ENCODE data around the gene LPCAT1.
"Not testable (repeated sequence)": the region's sequence is repeated elsewhere in the genome, so short reads cannot be mapped to it uniquely, and the experiment has no call there.

The LPCAT1 gene

GRCh38 chr5:1460054-1460682 is 63.6 kb downstream of the LPCAT1 start:
- no peak for DNase-seq

GRCh38 chr5:1459435-1459834 is 64.3 kb downstream of the LPCAT1 start:
- DNase-seq = not testable (repeated sequence)

DNA sequence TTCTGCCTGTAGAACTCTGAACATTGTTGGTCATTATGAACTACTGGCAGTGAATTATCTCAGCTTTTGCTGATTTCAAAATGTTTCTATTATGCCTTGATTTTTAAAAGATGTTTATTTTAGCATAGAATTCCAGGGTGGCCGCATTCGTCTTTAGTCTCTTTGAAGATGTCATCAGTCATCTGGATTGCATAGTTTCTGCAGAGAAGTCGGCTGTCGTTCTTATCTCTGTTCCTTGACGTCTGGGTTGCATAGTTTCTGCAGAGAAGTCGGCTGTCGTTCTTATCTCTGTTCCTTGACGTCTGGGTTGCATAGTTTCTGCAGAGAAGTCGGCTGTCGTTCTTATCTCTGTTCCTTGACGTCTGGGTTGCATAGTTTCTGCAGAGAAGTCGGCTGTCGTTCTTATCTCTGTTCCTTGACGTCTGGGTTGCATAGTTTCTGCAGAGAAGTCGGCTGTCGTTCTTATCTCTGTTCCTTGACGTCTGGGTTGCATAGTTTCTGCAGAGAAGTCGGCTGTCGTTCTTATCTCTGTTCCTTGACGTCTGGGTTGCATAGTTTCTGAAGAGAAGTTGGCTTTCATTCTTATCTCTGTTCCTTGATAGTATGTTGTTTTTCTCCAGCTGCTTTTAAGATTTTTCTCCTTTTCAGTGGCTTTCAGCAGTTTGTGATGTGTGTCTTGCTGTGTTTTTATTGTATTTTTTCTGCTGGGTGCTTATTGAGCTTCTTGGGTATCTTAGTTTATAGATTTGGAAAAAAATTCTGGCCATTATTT is 67.5 kb downstream of the LPCAT1 start:
- not testable (repeated sequence) for DNase-seq

GRCh38 chr5:1453613-1454012 is 70.1 kb downstream of the LPCAT1 start:
- no peak for DNase-seq

DNA sequence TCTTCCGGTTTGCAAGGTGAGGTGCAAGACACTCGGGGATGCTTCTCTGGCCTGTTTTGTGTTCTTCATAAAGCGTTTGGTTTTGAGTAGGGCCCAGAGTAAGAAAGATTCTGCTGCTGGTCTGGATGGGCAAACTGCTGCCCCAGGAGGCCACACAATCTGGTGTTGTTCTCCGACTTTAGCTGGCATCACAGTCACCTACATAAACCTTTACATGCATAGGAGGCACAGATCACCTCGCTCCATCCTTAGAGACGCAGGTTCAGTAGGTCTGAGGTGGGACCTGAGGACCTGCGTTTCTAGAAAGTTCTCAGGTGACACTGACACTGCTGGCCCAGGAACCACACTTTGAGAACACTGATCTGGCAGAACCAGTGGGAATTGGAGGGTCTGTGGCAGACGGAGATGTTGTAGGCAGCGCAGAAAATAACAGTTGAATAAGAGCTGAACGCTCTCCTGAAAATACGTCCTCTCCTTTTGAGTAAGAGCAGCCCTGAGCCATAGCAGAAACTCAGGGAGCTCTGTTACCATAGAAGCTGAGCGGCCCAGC is 74.6 kb downstream of the LPCAT1 start:
- DNase-seq = no peak

GRCh38 chr5:1448511-1449011 is 75.2 kb downstream of the LPCAT1 start:
- DNase-seq = no peak

- DNase-seq = no peak
Measured at GRCh38 chr5:1447671-1448361, 75.9 kb downstream of the LPCAT1 start.

- no peak for DNase-seq
Measured at GRCh38 chr5:1446602-1447343, 77.0 kb downstream of the LPCAT1 start.

DNA sequence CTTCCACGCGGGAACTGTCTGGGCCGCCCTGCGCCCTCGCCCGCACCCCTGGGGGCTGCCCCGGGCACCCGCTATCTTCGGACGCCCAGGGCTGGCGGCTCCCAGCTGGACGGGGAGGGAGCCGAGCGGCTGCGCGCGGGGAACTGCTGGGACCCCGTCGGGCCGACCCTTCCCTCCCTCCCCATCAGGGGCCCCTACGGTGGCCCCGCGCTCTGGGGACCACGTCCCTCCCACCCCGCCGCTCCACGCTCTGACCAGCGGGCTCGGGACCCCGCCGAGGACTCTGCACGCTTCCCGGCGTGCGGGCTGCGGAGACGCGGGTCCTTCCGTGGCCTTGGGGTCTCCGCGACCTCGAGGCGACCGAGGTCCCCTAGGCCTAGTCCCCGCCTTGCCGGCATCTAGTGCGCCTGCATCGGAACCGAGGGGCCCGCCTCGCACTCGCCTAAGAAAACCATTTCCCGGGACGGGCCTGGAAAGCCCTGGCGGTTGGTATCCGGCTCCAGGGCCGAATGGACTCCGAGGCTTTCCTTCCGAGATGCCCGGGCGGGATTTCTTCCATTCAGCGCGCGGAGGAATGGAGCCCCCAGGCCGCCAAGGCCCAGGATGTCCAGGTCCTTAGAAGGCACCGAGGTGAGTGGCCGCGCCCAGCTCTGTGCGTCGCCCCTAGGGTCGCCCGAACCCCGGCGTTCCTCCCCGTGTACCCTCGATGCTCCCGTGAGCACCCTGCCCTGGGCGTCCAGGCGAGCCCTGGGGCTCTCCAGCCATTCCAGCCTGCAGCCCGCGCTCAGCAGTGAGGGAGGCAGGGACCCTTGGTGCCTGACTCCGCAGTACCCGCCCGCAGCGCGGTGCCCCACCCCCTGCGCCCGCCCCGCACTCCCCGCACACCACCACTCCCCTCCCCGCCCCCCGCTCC is 77.8 kb downstream of the LPCAT1 start:
- no peak for DNase-seq

DNA sequence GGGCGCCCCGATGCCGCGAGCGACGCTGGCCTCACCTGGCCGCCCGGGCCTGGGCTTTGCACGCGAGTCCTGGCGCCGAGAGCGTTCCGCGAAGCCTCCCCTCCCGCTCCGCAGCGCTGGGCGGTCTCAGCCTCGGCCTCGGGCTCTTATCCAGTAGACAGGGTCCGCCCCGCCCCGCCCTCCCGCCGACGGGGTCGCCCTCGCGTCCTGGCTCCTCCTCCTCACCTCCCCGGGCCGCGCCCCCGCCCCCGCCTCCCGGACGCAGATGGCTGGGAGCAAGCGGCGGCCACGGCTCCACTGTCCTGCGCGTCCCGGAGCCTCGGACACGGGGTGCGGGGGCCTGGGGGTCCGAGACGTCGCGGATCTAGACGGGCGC is 78.5 kb downstream of the LPCAT1 start, which contains the start of gene SLC6A3:
Gene SLC6A3 (minus strand): TSS at position 128 of the 376 bp plus-strand sequence. CDS start 2,243 bp downstream, outside the sequence.
- DNase-seq = peak; percentile 14

- DNase-seq = no peak
Measured at GRCh38 chr5:1444361-1445189, 79.2 kb downstream of the LPCAT1 start.

DNA sequence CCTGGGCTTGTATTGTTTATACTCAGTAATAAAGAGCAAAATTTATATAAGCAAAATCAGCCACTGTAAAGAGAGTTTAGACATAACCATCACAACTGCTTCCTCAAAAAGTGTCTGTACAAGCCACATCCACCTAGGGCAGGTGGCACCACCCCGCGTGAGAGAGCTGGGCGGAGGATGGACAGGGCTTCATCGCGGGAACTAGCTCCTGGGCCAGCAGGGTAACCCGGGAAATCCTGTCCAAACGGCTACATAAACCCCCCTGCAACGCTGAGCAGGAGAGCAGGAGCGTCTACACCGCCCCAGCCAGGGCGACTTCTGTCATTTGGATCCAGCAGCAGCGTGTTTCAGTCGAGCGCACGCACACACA is 79.8 kb downstream of the LPCAT1 start:
- no peak for DNase-seq

GRCh38 chr5:1443171-1443570 is 80.6 kb downstream of the LPCAT1 start:
- no peak for DNase-seq

DNA sequence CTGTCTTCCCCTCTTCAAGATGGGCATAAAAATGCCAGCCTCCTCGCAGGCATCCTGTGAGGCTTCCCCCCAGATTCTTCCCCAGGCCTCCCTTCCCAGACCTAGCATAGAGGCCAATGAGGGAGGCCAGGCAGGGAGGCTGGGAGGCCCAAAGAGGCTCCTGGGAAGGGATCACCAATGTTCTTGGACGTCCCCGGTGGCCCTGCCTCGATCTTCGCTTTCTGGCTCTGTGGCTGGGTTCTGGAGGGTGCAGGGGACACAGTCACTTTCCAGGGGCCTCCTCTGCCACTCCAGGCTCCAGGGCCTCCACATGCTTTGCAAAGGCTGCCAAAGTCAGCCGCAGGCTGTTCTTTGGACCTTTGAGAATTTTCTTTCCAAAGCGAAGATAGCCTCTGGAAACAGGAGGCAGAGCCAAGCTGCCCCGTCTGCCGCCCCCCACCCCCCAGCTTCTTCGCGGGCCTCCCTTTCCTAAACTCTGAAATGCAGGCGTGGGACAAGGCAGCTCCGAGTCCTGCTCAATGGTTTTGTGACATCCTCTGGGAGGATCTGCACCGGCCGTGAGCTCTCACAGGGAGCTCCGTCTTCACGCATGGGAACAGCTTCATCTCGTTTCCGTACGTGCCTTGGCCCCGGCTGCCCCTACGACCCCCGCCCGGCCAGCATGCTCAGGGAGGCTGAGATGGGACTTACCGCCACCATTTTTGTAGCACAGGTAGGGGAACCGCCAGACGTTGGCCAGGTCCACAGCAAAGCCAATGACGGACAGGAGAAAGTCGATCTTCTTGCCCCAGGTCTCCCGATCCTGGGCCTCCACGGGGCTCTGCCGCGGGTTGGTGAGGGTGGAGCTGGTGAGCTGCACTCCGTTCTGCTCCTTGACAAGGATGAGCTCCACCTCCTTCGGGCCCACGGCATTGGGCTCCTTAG is 81.3 kb downstream of the LPCAT1 start:
- no peak for DNase-seq

DNA sequence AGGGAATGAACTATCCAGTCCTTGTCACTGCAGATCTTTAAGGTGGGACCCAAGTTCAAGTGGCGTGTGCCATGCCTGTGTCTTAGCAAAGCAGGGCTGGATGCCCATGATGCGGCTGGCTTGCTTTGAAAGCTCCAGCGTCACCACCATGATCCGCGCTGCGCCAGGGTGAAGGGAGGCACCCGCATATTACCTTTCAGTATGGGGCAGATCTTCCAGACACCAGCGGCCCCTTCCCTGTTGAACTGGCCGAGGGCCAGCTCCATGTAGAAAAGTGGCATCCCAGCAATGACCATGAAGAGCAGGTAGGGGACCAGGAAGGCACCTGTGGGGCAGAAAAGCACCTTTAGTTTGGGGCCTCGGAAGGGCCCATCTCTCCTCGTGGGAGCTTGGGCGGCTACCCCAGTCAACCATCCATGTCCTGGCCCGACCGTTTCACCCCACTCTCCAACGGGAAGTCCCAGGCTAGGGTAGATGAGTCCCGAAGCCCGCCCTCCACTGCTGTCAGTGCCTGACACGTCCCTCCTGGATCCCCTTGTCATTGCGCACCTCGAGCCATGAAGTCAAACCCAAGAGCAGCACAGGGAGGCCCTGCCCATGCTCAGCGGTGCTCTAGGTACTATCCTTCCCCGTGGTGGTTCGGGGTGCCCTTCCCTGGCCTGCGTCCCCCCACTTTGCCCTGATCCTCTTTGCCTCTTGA is 82.4 kb downstream of the LPCAT1 start:
- no peak for DNase-seq

GRCh38 chr5:1440098-1440493 is 83.7 kb downstream of the LPCAT1 start:
- DNase-seq = no peak

DNA sequence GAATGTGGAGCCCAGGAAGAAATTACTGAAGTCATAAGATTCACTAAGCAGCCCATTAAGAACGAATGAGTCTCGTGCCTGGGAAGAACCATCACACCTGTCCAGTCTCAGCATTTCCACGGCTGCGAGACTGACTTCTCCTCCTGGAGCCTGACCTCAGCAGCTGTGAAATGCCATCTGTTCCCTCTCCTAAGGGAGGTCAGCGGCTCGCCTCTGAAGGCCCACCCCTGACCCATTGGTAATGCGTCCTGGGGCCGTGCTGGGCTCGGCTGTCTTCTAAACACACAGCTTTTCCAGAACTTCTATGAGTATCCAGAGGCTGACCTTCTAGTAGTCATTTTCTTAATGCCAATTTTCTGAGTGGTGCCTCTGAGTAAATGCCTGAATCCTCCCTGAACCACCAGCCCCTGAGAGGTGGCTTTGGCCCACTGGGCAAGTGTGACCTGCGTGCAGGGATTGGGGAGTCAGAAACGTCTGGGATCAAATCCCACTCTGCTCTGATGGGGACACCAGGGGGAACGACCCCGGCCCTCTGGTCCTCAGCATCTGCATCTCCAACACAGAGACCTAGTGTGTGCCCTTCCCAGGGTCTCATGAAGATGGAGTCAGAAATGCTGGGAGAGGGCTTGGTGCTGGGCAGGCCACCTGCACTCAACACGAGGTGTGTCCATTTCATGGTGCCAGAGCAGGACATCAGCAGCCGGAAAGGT is 84.2 kb downstream of the LPCAT1 start:
- no peak for DNase-seq

DNA sequence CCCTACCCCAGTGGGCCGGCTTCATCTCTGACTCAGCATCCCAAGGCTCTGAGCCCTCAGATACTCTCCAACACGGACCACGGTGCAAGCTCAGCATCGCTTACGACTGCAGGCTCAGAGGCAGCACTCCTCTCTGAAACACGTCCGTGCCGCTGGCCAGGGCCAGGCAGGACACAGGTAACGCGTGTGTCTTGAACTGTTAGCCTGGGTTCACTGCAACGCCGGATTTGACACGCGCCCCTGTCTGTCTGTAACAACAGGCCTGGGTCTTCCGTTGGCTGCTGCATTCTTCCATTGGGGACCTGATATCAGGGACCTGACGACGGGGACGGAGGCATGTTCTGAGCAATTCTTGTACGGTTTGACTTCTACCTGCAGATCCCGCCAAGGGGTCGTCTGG is 84.9 kb downstream of the LPCAT1 start:
- no peak for DNase-seq
